SU-DHL-6 (cell line): Measurements from ENCODE around the gene GPR162.

ENCODE experiments used
- CTCF ChIP-seq: fragments of 200-600 bp; sonication (generic); IDR thresholded peaks from one replicate; pipeline ENCODE4 v1.5.1; 2017; ENCODE audit warnings: antibody characterized with exemption, mild to moderate bottlenecking, low read length, moderate library complexity; ENCODE audit not compliant: insufficient read depth, poor library complexity, severe bottlenecking
- EZH2phosphoT487 ChIP-seq: fragments of 200-600 bp; sonication (generic), shearing (Covaris generic); conservative IDR thresholded peaks from 2 replicates; pipeline ENCODE4 v1.6.1; 2018; ENCODE audit warnings: mild to moderate bottlenecking, antibody characterized with exemption, low read length, moderate library complexity, mixed read lengths

GRCh38 chr12:6860116-6860515, 38.5 kb downstream of the GPR162 start:
- no peak for TF ChIP-seq CTCF
- no peak for TF ChIP-seq EZH2phosphoT487
